HG02884 (cell line): ENCODE results near the gene SLC26A1.
"Not testable (repeated sequence)": the region's sequence is repeated elsewhere in the genome, so short reads cannot be mapped to it uniquely, and the experiment has no call there.

Source experiments
- ATAC-seq: cut with Tn5 transposase; IDR thresholded peaks from one replicate; pipeline ENCODE4 v1.9.1; 2021; ENCODE audit warnings: mild to moderate bottlenecking, moderate library complexity; ENCODE audit not compliant: unreplicated experiment

Gene SLC26A1

GRCh38 chr4:999240-999863 lies 6.1 kb upstream of the SLC26A1 start:
- ATAC-seq, result not testable (repeated sequence)

GRCh38 chr4:998096-998691 lies 5.0 kb upstream of the SLC26A1 start:
- ATAC-seq, result no peak

- no peak for ATAC-seq
Measured at GRCh38 chr4:997375-998071, 4.3 kb upstream of the SLC26A1 start.

- no peak for ATAC-seq
Measured at GRCh38 chr4:996997-997374, 3.8 kb upstream of the SLC26A1 start.

- ATAC-seq, result no peak
Measured at GRCh38 chr4:996030-996996, 3.1 kb upstream of the SLC26A1 start.

GRCh38 chr4:995311-996026 lies 2.3 kb upstream of the SLC26A1 start:
- no peak for ATAC-seq

- ATAC-seq, result no peak
Measured at GRCh38 chr4:992297-993110, 700 bp downstream of the SLC26A1 start.

- ATAC-seq, result no peak
Measured at GRCh38 chr4:991451-992296, 1.5 kb downstream of the SLC26A1 start.

GRCh38 chr4:990746-991367 lies 2.3 kb downstream of the SLC26A1 start:
- ATAC-seq, result no peak

GRCh38 chr4:989722-990471 lies 3.3 kb downstream of the SLC26A1 start:
- ATAC-seq, result no peak

- ATAC-seq, result no peak
Measured at GRCh38 chr4:988726-989721, 4.2 kb downstream of the SLC26A1 start.

GRCh38 chr4:987624-988513 lies 5.3 kb downstream of the SLC26A1 start:
- ATAC-seq, result no peak

GRCh38 chr4:986879-987623 lies 6.2 kb downstream of the SLC26A1 start, which contains the start of gene IDUA:
Gene IDUA (plus strand): TSS chr4:987044. CDS start chr4:987085, 41 bp downstream.
- ATAC-seq, result peak; percentile 79

GRCh38 chr4:986428-986878 lies 6.8 kb downstream of the SLC26A1 start:
- peak; percentile 24 for ATAC-seq
